Gastroesophageal sphincter (tissue), 4 donors: ENCODE measurements around the gene ABHD2. TPM values are rescaled to one million over a fixed set of nuclear protein-coding genes. Genes with fewer than 3 reads are reported as not detected.
A peak's percentile ranks its signal among the peaks of the same experiment; 100 is the strongest.

Source experiments
- ATAC-seq: fragments of 150-250 bp; one replicate; pipeline ENCODE4 v1.9.1; 2016; ENCODE audit warnings: mild to moderate bottlenecking, moderate library complexity
- H3K27ac ChIP-seq, 4 donors: fragments of 200-600 bp; sonication (generic) in 3 of 4; 1 replicate in 3 of 4; 2 replicates in 1 of 4; pipeline ENCODE4 v1.5.1; 2016 to 2019
- H3K27me3 ChIP-seq: fragments of 200-600 bp; sonication (generic); one replicate; pipeline ENCODE4 v1.5.1; 2019
- H3K36me3 ChIP-seq, 2 donors: fragments of 200-600 bp; sonication (generic); one replicate each; pipeline ENCODE4 v1.5.1; 2019; ENCODE audit warnings: control low read depth in 1 of 2
- H3K4me1 ChIP-seq, 3 donors: fragments of 200-600 bp; sonication (generic); 1 replicate in 2 of 3; 2 replicates in 1 of 3; pipeline ENCODE4 v1.5.1; 2016 to 2019; ENCODE audit warnings: control low read depth in 2 of 3
- H3K4me3 ChIP-seq, 2 donors: fragments of 200-600 bp; sonication (generic); one replicate each; pipeline ENCODE4 v1.5.1; 2019; ENCODE audit warnings: mild to moderate bottlenecking in 1 of 2, moderate library complexity in 1 of 2
- H3K9me3 ChIP-seq, 3 donors: fragments of 200-600 bp; sonication (generic); one replicate each; pipeline ENCODE4 v1.5.1; 2017 to 2019; ENCODE audit warnings: control low read depth in 2 of 3
- EP300 ChIP-seq: sonication (generic); formaldehyde crosslinking; IDR thresholded peaks from one replicate; pipeline ENCODE4 v1.6.1; 2017; ENCODE audit warnings: antibody characterized with exemption, mild to moderate bottlenecking
- POLR2A ChIP-seq, 2 donors: fragments of 450-650 bp; IDR thresholded peaks; one replicate each; pipeline ENCODE4 v1.6.1; 2017; ENCODE audit warnings: antibody characterized with exemption in 2 of 2, mild to moderate bottlenecking in 2 of 2, moderate library complexity in 1 of 2
- POLR2AphosphoS5 ChIP-seq: sonication (generic); formaldehyde crosslinking; IDR thresholded peaks from one replicate; pipeline ENCODE4 v1.6.1; 2017; ENCODE audit warnings: antibody characterized with exemption
- WGBS, 2 donors: methylation state at CpG; one replicate each; pipeline ENCODE4 v1.1.5; 2018; ENCODE audit warnings: low coverage in 1 of 2; 5-methylcytosine and 5-hydroxymethylcytosine counted together
- total RNA-seq, 4 donors: library from RNA; depleted of rRNA; stranded (reverse); fragments of >200 nt; gene quantifications; one replicate each; pipeline ENCODE4 v1.1.0, GENCODE V29; 2016
- TF ChIP-seq, protein P1 (sequence below), 4 experiments: fragments of 200-600 bp in 2 of 4; fragments of 450-650 bp in 2 of 4; sonication (generic) in 1 of 4; IDR thresholded peaks; one replicate each; pipeline ENCODE4 v1.5.1; 2017 to 2019; ENCODE audit warnings: antibody characterized with exemption in 4 of 4, mild to moderate bottlenecking in 2 of 4, moderate library complexity in 2 of 4

ABHD2 gene
- total RNA-seq, 4 donors from 2014 or later = 54.6 to 108 (median 75.9) TPM

DNA sequence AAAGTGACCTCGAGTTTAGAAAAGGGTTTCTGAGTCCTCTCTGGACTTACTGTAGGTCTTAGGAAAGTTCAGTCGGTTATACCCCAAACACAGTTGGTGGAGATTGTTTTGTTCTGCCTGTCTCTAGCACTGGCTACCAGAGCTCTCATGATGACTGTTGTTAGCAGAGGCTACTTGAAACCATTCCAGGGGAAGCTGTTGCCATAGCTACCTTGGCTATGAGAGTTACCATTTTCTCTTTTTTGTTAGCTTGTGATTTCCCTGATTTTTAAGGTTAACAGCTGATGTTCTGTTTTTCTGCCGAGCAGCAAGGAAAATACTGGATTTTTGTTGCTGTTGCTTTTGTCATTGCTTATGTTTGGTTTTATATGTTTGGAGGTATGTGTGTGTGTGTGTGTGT lies 26.7 kb downstream of the ABHD2 start:
- Histone ChIP-seq H3K27ac (peak overlapping the region; percentile 29 to 90 (median 78)), H3K36me3 (peaks cover 0 to 22% of the 10 kb centered on the region in 2 donors), H3K9me3 (no peaks in the 10 kb centered on the region), H3K4me1 (peaks cover 13 to 86% (median 40%) of the 10 kb centered on the region in 3 donors), H3K4me3 (no peak overlapping the region), H3K27me3 (no peaks in the 10 kb centered on the region)
- no peak for ATAC-seq
- TF ChIP-seq EP300 (no peak), POLR2A (IDR thresholded peaks at IDR 0.05) (no peak), POLR2AphosphoS5 (no peak)
- WGBS, 2 donors = 0 to 25% methylated on average over 2 of the region's 3 CpGs

DNA sequence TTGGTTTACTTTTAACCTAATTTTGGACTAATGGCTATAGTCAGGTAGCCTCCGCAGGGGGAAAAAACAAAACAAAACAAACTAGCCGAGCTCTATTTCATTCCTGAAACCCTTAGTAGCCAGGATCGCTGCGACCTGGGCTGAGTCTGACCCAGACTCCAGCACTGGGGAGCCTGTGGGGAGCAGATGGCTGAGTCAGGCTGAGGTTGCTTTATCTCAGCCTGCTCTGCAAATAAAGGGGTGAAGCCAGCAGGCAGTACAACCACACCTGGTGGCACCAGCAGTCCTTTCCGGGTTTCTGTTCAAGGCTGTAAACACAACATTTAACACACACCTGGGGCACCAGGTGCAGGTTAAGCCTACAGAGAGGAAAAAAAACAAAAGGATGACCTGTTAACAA lies 27.3 kb downstream of the ABHD2 start:
- Histone ChIP-seq H3K4me1 (peaks cover 13 to 92% (median 41%) of the 10 kb centered on the region in 3 donors), H3K9me3 (no peaks in the 10 kb centered on the region), H3K4me3 (no peak overlapping the region), H3K27ac (peak overlapping the region; percentile 5 to 90 (median 78)), H3K27me3 (no peaks in the 10 kb centered on the region), H3K36me3 (peaks cover 0 to 22% of the 10 kb centered on the region in 2 donors)
- ATAC-seq = no peak
- TF ChIP-seq, protein P1, sequence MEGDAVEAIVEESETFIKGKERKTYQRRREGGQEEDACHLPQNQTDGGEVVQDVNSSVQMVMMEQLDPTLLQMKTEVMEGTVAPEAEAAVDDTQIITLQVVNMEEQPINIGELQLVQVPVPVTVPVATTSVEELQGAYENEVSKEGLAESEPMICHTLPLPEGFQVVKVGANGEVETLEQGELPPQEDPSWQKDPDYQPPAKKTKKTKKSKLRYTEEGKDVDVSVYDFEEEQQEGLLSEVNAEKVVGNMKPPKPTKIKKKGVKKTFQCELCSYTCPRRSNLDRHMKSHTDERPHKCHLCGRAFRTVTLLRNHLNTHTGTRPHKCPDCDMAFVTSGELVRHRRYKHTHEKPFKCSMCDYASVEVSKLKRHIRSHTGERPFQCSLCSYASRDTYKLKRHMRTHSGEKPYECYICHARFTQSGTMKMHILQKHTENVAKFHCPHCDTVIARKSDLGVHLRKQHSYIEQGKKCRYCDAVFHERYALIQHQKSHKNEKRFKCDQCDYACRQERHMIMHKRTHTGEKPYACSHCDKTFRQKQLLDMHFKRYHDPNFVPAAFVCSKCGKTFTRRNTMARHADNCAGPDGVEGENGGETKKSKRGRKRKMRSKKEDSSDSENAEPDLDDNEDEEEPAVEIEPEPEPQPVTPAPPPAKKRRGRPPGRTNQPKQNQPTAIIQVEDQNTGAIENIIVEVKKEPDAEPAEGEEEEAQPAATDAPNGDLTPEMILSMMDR (IDR thresholded peaks at IDR 0.05) = no peak
- no peak for TF ChIP-seq EP300
- TF ChIP-seq POLR2AphosphoS5 = no peak
- TF ChIP-seq POLR2A (IDR thresholded peaks at IDR 0.05) = no peak
- 59 to 69% methylated on average over 3 to 5 of the region's 5 CpGs for WGBS, 2 donors

DNA sequence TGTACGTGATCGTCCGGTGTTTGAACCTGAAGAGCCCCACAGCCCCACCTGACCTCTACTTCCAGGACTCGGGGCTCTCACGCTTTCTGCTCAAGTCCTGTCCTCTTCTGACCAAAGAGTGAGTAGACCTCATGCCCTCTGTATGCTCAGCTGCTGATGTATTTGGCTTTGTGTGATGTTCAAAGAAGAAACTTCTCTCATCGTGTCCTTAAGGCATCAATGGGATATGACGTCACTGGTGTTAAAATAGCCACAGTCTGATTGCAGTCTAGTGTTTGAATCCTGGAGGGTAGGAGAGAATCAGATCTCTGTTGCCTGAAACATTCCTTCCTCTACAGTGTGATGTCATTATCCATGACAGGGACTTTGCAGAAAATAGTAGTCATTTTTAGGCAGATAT lies 28.1 kb downstream of the ABHD2 start:
- Histone ChIP-seq H3K27me3 (no peaks in the 10 kb centered on the region), H3K36me3 (peaks cover 0 to 27% of the 10 kb centered on the region in 2 donors), H3K9me3 (no peaks in the 10 kb centered on the region), H3K4me1 (peaks cover 15 to 98% (median 43%) of the 10 kb centered on the region in 3 donors), H3K4me3 (no peak overlapping the region), H3K27ac (peak overlapping the region in 3 of 4 donors; percentile 74 to 90 (median 82))
- WGBS, 2 donors = 21 to 40% methylated on average over 2 to 5 of the region's 7 CpGs
- TF ChIP-seq, protein P1 (IDR thresholded peaks at IDR 0.05) = no peak
- TF ChIP-seq POLR2AphosphoS5 (no peak), EP300 (no peak), POLR2A (IDR thresholded peaks at IDR 0.05) (no peak)
- no peak for ATAC-seq

DNA sequence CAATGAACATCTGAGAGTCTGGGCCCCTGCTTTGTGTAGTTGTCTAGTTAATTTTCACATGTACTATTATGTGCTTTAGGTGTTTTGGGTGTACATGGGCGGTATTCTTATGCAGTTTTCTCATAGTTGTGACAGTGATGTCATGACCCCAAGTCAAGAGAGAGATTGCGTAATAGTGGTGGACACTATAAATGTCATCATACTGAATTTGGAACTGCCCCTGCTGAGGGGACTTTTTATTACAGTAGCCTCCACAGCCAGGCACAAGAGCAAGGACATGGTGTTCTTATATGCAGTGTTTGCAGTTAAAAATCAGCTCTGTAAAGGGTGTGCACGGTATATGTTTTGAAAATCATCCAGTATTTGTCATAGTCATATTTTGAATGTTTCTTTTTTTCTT lies 29.5 kb downstream of the ABHD2 start:
- Histone ChIP-seq H3K4me1 (peaks cover 13 to 99% (median 36%) of the 10 kb centered on the region in 3 donors), H3K36me3 (peaks cover 0 to 40% of the 10 kb centered on the region in 2 donors), H3K4me3 (no peak overlapping the region), H3K9me3 (no peaks in the 10 kb centered on the region), H3K27ac (peak overlapping the region; percentile 8 to 90 (median 84)), H3K27me3 (no peaks in the 10 kb centered on the region)
- no peak for ATAC-seq
- TF ChIP-seq EP300 (no peak), POLR2AphosphoS5 (no peak), POLR2A (IDR thresholded peaks at IDR 0.05) (no peak)
- TF ChIP-seq, protein P1 (IDR thresholded peaks at IDR 0.05) = no peak
- 70 to 79% methylated on average over 3 of the region's 3 CpGs for WGBS, 2 donors

DNA sequence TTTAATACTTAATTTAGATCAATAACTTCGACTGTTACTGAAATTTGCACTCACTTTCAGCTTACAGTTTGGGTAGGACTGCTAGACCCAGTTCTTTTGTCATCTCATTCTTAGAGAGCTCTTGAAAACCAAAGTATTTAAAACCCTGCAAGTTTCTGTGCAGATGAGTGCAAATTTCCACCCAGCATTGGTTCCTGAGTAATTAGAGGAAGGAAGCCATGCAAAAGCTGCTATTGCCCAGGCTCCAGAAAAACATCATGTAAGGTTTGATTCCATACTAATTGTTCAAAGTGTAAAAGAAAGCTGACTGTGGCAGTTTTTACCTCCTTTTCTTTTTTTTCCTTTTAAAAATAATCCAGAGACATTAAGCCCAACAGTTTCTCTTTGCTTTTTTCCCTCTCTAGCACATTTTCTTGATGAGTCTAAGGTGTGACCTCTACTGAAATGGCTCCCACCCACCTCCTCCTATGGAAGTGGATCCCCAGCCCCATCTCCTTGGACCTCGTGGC lies 30.3 kb downstream of the ABHD2 start:
- ATAC-seq = no peak
- H3K27me3 ChIP-seq = no peaks in the 10 kb centered on the region
- H3K27ac ChIP-seq = peak overlapping the region; percentile 81 to 90 (median 84)
- H3K4me1 ChIP-seq = peaks cover 8 to 99% (median 30%) of the 10 kb centered on the region in 3 donors
- WGBS, 2 donors = 49 to 83% methylated on average over 1 to 2 of the region's 2 CpGs
- H3K9me3 ChIP-seq = no peaks in the 10 kb centered on the region
- H3K36me3 ChIP-seq = peaks cover 0 to 46% of the 10 kb centered on the region in 2 donors
- TF ChIP-seq, protein P1 (IDR thresholded peaks at IDR 0.05) = no peak
- TF ChIP-seq EP300 (no peak), POLR2A (IDR thresholded peaks at IDR 0.05) (no peak), POLR2AphosphoS5 (no peak)
- no peak overlapping the region for H3K4me3 ChIP-seq
